Activated T-cell treated with anti-CD3 and anti-CD28 coated beads for 1 hour (primary cell): ENCODE results near the gene SORCS2.

Experiments
- DNase-seq: peaks from one replicate; pipeline ENCODE4 v3.0.0-alpha.2; 2020; ENCODE audit warnings: low read depth

Gene SORCS2

DNA sequence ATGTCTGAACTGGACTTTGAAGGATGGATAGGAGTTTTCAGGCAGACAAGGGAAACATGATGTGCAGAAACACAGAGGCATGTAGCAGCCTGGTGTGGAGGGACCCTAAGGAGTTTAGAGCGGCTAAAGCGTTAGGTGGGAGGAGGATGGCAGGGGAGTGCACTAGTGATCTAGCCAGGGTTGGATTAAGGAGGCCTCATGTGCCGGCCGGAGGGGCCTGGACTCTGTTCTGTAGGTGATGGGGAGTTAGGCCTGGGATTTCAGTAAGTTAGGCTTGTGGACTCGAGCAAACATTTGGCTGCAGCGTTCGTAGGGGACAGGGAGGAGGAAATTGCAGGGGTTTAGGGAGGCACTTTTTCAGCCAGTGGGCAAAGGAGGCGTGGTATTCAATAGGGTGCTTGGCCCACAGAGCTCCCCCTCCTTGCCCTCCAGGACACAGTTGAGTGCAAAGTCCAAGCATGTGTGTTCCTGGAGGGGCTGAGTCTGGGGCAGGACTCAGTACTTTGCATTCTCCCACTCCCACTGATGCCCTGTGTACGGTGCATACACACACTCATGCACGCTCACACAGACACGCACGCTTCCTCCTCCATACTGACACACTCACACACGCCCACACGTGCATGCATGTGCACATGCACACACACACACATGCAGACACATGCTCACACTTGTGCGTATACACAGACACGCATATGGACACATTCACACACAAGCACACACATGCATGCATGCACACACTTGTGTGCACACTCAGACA, 223.8 kb downstream of the SORCS2 start:
- no peak for DNase-seq

GRCh38 chr4:7416745-7417432, 224.6 kb downstream of the SORCS2 start:
- no peak for DNase-seq

- DNase-seq = no peak
These were observed 225.3 kb downstream of the SORCS2 start for GRCh38 chr4:7417639-7418038.

GRCh38 chr4:7418131-7418943, 226.0 kb downstream of the SORCS2 start:
- DNase-seq = no peak

DNA sequence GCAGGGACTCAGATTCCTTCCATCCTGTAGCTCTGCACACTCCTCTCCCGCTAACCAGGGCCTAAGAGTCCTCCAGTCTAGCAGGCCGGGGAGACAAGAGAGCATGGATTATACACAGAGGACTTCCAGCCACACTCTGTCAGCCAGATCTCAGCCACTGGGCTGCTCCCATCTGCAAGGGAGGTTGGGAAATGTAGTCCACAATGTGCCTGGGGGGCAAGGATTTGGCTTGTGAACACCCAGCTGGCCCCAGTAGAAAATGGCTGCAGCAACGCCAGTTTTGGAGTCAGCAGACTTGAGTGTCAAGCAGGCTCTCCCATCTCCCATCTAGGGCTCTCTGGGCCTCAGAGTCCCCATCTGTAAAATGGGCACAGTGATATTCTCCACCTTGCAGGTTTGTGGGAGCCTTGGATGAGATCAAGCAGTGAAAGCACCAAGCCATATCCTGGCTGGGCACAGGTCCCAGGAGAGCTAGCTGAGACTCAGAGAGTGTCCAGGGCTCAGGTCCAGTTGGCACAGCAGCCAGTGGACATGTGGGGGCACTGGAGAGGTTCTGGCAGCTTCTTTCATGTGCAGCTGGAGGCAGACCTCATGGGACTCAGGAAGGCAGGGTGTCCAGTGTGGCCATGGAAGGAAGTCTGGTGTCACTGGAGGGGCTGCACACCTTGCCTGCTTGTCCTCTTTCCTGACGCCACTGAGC, 227.8 kb downstream of the SORCS2 start:
- no peak for DNase-seq

DNA sequence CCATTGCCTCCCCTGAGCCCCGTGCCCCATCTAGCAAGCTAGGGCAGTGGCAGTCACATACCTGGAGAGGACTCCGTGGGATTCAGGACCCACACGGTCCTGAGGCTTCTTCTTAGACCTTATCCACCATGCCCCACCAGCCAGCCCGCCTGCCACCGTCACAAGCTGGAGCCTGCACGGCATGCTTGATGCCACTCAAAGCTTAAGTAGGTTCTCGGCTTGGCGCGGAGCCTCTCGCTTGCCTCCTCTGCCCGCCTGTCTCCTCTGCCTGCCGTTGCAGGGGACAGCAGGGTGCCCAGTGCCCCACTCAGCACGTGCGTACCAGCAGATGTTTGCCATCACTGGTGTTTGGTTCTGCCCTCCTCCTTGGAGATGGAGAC, 228.3 kb downstream of the SORCS2 start:
- DNase-seq = no peak

GRCh38 chr4:7421356-7422150, 229.2 kb downstream of the SORCS2 start:
- DNase-seq = no peak

DNA sequence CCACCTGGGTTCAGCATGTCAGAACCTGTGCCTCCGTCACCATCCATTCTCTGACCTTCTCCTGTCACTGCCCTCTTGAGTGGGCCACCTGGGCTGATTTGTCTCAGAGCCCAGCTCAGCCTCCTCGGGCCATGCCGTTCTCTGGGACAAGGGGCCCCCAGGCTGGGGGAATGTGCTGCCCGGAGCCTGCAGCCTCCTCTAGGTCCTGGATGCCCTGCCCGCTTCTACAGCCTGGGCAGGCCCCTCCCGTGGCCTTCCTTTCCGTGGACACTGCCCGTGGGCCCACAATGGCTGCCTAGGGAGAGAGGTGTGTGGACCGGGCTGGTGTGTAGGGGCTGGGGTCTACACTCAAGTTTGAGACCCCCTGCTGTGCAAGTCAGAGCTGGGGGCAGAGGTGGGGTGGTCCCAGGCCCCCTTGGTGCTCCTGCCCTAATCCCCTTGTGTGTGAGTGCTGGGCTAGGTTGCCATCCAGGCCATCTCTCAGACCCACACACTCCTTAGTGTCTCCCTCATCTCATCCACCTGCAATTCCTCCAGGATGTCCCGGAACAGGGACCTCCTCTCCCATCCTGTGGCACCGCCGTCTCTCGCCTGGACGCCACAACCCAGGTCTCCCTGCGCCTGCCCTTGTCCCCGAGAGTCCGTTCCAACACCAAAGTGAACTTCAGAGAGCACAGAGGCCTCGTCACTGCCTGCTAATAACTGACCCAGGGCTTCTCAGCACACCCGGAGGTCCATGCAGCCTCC, 230.0 kb downstream of the SORCS2 start:
- DNase-seq = no peak

GRCh38 chr4:7422898-7423180, 230.5 kb downstream of the SORCS2 start:
- no peak for DNase-seq

- no peak for DNase-seq
These were observed 231.1 kb downstream of the SORCS2 start for GRCh38 chr4:7423391-7423790.

GRCh38 chr4:7423801-7424552, 231.6 kb downstream of the SORCS2 start:
- no peak for DNase-seq

- no peak for DNase-seq
These were observed 232.3 kb downstream of the SORCS2 start for GRCh38 chr4:7424553-7425111.

DNA sequence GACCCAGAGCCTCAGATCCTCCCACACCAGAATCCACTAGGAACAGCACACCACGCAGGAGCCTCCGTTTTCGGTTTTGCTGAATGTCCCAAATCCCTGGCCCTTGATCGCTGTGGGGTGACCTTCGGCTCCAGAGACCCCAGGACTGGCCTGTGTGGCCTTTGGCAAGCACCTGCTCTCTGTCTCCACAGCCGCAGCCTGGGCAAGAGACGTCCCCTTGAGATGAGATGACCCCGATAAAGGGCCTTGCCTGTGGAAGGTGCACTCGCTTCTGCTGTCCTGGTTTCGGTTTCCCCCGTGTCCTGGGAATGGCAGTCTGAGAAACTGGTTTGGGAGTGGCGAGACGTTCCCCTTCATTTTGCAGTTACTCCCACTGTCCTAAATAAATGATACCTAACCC, 232.8 kb downstream of the SORCS2 start:
- DNase-seq = no peak

- no peak for DNase-seq
These were observed 233.5 kb downstream of the SORCS2 start for GRCh38 chr4:7425591-7426468.

DNA sequence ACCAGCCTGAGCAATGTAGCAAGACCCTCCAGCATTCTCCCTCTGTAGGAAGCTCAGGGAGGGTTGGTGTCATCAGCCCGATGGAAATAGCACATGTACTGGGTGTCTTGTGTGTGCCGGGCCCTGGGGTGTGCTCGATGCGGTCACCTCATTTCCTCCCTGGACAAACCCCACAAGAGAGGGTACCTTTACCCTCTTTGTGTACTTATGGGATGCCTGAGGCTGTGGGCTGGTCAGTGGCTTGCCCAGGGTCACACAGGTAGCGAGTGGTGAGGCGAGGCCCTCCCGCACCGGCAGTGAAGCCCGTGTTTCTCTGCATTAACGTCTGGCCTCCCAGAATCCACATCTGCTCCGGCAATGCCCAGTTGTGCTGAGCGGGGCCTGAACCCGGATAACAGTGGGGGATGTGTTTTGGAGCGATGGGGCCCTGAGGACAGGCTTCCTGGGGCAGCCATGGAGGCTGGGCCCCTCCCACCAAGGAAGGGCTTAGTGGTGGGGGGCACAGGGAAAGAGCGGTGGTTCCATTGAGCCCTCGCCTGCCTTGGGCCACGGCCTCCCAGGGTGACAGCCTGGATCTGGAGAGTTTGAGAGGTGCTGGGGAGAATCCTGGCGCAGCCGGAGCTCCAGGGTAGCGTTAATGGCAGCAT, 234.3 kb downstream of the SORCS2 start:
- DNase-seq = no peak

DNA sequence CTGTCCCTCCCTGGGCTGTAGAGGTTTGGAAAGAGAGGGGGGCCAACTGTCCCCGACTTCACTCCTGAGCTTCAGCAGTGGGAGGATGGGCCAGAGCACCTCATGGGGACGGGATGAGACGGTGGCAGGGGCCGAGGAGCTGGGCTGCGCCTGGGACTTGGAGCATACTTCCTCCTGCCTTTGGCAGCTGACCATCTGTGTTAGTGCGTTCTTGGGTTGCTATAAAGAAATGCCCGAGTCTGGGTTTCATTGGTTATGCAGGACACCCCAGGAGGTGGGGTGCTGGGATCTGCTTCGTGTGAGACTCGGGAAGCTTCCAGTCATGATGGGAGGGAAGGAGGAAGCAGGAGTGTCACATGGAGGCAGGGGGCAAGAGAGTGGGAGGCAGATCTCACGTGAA, 235.0 kb downstream of the SORCS2 start:
- no peak for DNase-seq

DNA sequence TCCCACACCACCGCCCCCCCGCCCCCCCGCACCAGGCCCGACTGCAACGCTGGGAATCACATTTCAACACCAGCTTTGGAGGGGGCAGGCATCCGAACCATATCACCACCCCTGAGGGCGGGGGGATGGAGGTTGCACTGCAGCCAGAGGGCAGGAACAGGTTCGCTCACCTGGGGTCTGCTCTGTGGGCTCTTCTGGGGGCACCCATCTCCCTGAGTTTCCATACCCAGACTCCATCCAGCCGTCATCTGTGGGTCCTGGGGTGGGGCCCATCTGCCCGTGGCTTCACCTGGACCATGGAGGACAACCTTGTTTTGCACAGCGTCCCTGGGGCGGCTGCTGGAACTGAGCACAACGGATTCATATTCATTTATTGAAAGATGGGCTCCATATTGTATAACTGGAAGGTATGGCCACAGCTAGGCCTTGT, 235.5 kb downstream of the SORCS2 start:
- no peak for DNase-seq
